Spinal cord (tissue), 10 donors: Measurements from ENCODE around the gene RASGRF2. TPM values are rescaled to one million over a fixed set of nuclear protein-coding genes. Genes with fewer than 3 reads are reported as not detected.
"Not testable (repeated sequence)": the region's sequence is repeated elsewhere in the genome, so short reads cannot be mapped to it uniquely, and the experiment has no call there.

Experiments used
- DNase-seq, 6 donors: peaks; one replicate each; pipeline versions ENCODE4 v3.0.0 to v3.0.0-alpha.2; 2013 to 2015; ENCODE audit warnings: low spot score in 6 of 6, low read depth in 4 of 6
- H3K27ac ChIP-seq: one replicate; pipeline ENCODE4 v1.5.1; 2013; ENCODE audit warnings: low read depth, low read length, control low read depth
- H3K27me3 ChIP-seq: one replicate; pipeline ENCODE4 v1.6.1; 2013; ENCODE audit warnings: low read length; ENCODE audit not compliant: control insufficient read depth, insufficient read depth
- H3K36me3 ChIP-seq: one replicate; pipeline ENCODE4 v1.6.1; 2013; ENCODE audit warnings: low read length; ENCODE audit not compliant: control insufficient read depth, insufficient read depth
- H3K4me1 ChIP-seq: one replicate; pipeline ENCODE4 v1.6.1; 2013; ENCODE audit warnings: low read length; ENCODE audit not compliant: control insufficient read depth, insufficient read depth
- H3K4me3 ChIP-seq: one replicate; pipeline ENCODE4 v1.5.1; 2013; ENCODE audit warnings: low read depth, low read length, control low read depth
- H3K9me3 ChIP-seq: one replicate; pipeline ENCODE4 v1.6.1; 2013; ENCODE audit warnings: low read length; ENCODE audit not compliant: control insufficient read depth, insufficient read depth
- WGBS: methylation state at CpG from one replicate; pipeline ENCODE4 v1.1.5; 2013; ENCODE audit warnings: missing lambda C conversion rate; ENCODE audit not compliant: insufficient coverage; 5-methylcytosine and 5-hydroxymethylcytosine counted together
- polyA plus RNA-seq, 2 donors: library from polyadenylated mRNA; unstranded; fragments of 120-200 nt; gene quantifications; one replicate each; pipeline ENCODE4 v1.2.1, GENCODE V29; 2013; ENCODE audit not compliant: insufficient read length in 2 of 2
- total RNA-seq, 2 donors: library from RNA; depleted of rRNA in 1 of 2; stranded (reverse); fragments of 120-200 nt in 1 of 2; fragments of >200 nt in 1 of 2; gene quantifications; one replicate each; pipeline versions ENCODE4 v1.2.3 to v1.2.4, GENCODE V29; 2013 to 2014
- donor health status: healthy.

The RASGRF2 gene
- total and polyA plus RNA-seq, 4 donors: 10.3 to 21.2 (median 14.6) TPM

DNA sequence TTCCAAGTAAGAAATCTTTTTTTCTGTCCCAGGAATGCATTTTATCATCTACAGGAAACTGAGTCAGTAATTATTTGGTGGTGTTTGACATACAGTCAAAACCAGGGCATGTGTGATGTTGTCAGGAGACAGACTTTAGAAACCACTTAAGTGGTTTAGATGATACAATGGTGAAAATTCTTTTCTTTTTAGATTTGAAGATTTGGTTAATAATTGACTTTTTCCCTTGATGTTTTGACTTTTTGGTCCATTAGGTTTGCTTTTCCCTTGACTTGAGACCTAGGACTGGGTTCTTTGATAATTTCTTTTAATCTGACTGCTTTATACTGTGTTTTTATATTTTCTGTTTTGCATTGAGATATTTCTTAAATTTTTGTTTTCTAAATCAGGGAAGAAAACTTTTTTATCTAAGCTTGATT, 85.2 kb downstream of the RASGRF2 start:
- Histone ChIP-seq H3K36me3 (no peaks in the 10 kb centered on the region), H3K9me3 (no peaks in the 10 kb centered on the region), H3K27ac (no peak overlapping the region), H3K4me1 (no peaks in the 10 kb centered on the region), H3K4me3 (no peak overlapping the region), H3K27me3 (no peaks in the 10 kb centered on the region)
- no peak for DNase-seq

DNA sequence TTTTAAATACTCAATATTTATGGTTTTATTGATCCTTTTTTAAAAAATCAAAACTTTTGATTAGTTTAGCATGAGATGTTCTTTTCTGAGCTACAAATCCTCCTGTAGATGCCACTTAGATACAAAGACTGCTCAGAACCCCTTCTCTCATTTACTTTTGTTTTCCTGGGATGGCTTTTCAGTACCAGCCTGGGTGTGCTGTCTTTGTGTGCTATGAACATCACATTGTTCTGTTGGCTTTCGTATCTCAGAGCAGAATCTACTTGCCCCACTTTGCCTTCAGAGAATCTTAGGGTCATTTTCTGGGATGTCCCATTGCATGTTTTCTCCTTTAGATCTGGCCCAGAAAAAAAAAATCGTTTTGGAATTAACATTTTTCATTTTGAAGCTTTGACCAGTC, 85.9 kb downstream of the RASGRF2 start:
- DNase-seq: no peak
- Histone ChIP-seq H3K9me3 (no peaks in the 10 kb centered on the region), H3K36me3 (no peaks in the 10 kb centered on the region), H3K27me3 (no peaks in the 10 kb centered on the region), H3K4me1 (no peaks in the 10 kb centered on the region), H3K27ac (no peak overlapping the region), H3K4me3 (no peak overlapping the region)
- WGBS: 78% methylated on average over 2 of the region's 2 CpGs

DNA sequence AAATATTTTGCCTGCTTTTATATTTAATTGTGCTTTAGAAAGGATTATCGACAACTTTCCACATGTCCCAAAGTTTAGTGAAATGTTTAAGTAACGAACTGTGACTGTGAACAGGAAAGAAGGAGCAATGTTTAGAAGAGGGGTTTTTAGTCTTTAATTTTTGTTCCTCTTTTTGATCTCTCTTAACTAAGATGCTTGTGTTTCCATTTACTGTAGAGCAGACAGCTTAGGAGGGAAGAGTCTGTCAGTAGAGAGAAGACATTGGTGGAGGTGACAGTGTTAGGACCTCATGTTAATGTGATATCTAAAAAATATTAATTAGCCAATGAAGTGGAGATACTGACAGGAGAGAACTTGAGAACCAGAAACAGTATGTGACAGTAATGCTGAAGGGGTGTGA, 92.2 kb downstream of the RASGRF2 start:
- Histone ChIP-seq H3K27ac (no peak overlapping the region), H3K4me3 (no peak overlapping the region), H3K9me3 (peaks cover 1% of the 10 kb centered on the region), H3K36me3 (no peaks in the 10 kb centered on the region), H3K27me3 (no peaks in the 10 kb centered on the region), H3K4me1 (no peaks in the 10 kb centered on the region)
- WGBS: no CpG with 5 or more reads among the region's 2 CpGs
- no peak for DNase-seq

DNA sequence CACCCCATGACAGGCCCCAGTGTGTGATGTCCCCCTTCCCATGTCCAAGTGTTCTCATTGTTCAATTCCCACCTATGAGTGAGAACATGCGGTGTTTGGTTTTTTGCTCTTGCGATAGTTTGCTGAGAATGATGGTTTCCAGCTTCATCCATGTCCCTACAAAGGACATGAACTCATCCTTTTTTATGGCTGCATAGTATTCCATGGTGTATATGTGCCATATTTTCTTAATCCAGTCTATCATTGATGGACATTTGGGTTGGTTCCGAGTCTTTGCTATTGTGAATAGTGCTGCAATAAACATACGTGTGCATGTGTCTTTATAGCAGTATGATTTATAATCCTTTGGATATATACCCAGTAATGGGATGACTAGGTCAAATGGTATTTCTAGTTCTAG, 93.1 kb downstream of the RASGRF2 start:
- DNase-seq, H3K4me3 ChIP-seq, H3K27ac ChIP-seq, H3K27me3 ChIP-seq, H3K4me1 ChIP-seq, H3K9me3 ChIP-seq, H3K36me3 ChIP-seq: not testable (repeated sequence)
- no CpG with 5 or more reads among the region's 4 CpGs for WGBS

DNA sequence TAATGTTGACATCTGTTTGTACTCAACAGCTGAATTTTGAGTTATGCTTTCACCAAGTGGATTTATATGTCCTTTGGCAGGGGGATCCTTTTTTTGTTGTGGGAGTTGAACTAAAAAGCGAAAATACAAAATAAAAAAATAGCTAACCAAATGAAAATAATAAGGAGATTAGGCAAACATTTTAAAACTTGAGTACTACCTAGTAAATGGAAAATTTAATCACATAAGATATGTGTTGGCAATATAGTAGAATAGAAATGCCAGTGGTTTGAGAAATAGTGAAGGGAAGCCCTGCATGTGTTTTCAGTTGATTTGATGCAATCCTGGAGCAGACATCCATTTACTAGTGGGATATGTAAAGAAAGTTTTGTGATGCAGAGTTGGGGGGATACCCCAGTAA, 98.0 kb downstream of the RASGRF2 start:
- no peak overlapping the region for H3K27ac ChIP-seq
- WGBS: no CpG with 5 or more reads among the region's 1 CpG
- no peak overlapping the region for H3K4me3 ChIP-seq
- H3K36me3 ChIP-seq: no peaks in the 10 kb centered on the region
- no peaks in the 10 kb centered on the region for H3K9me3 ChIP-seq
- no peak for DNase-seq
- H3K27me3 ChIP-seq: no peaks in the 10 kb centered on the region
- H3K4me1 ChIP-seq: no peaks in the 10 kb centered on the region

DNA sequence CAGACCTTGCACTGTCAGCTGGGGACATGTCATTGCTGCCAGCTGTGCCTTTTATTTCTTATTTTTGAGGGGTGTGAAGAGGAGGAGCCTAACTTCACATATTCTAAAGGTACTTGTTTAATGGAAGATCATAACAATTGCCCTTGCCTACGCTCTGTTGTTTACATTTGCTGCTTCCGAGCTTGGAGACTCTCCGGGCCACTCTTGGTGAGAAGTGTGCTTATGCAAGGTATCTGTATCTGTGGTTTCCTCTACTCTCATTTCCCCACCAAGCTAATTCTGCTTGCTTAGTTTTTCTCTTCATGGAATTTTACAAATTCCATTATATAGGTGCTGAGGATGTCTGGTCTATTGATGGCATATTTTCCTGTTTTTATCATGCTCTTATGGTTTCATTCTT, 105.3 kb downstream of the RASGRF2 start:
- Histone ChIP-seq H3K27ac (no peak overlapping the region), H3K9me3 (no peaks in the 10 kb centered on the region), H3K4me1 (no peaks in the 10 kb centered on the region), H3K4me3 (no peak overlapping the region), H3K27me3 (no peaks in the 10 kb centered on the region), H3K36me3 (no peaks in the 10 kb centered on the region)
- WGBS: no CpG with 5 or more reads among the region's 3 CpGs
- DNase-seq: no peak

DNA sequence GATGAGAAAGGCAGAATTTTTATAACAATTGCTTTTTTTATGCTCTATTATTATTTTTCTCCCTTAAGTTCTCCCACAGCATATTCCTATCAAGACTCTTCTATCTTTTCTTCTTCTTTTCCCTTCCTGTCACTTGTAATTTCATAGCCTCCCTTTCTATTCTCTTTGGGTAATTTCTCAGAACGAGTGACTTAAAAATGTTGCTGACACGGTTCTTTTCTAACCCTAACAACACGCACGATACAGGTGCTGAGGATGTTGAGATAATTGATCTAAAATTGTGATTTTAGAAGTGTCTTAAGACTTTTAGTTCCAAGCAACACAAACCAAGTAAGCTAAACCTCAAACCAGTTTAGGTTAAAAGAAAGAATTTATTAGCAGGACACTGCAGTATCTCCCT, 105.9 kb downstream of the RASGRF2 start:
- Histone ChIP-seq H3K36me3 (no peaks in the 10 kb centered on the region), H3K27ac (no peak overlapping the region), H3K4me1 (no peaks in the 10 kb centered on the region), H3K27me3 (no peaks in the 10 kb centered on the region), H3K9me3 (no peaks in the 10 kb centered on the region), H3K4me3 (no peak overlapping the region)
- DNase-seq: no peak
- no CpG with 5 or more reads among the region's 4 CpGs for WGBS

DNA sequence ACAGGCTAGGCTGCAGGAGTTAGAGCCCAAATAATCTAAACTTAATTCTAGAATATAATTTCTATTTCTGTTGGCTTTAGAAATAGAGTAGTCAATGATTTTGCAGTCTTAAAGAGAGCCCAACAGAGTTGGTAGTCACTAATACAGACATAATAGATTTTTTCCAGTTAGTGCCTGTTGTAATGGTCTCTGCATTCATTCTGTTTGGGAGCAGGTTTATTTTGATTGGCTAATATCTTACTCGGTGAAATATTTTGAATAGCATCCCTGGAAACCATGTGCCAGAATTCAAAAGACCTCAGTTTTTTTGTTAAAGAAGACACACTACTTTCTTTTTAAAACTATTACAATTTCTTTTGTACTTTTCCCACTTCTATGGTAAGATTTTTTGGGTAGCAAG, 107.2 kb downstream of the RASGRF2 start:
- no peaks in the 10 kb centered on the region for H3K36me3 ChIP-seq
- no peaks in the 10 kb centered on the region for H3K9me3 ChIP-seq
- H3K4me1 ChIP-seq: no peaks in the 10 kb centered on the region
- no peaks in the 10 kb centered on the region for H3K27me3 ChIP-seq
- no peak overlapping the region for H3K4me3 ChIP-seq
- no peak overlapping the region for H3K27ac ChIP-seq
- no peak for DNase-seq
- no CpG with 5 or more reads among the region's 1 CpG for WGBS

DNA sequence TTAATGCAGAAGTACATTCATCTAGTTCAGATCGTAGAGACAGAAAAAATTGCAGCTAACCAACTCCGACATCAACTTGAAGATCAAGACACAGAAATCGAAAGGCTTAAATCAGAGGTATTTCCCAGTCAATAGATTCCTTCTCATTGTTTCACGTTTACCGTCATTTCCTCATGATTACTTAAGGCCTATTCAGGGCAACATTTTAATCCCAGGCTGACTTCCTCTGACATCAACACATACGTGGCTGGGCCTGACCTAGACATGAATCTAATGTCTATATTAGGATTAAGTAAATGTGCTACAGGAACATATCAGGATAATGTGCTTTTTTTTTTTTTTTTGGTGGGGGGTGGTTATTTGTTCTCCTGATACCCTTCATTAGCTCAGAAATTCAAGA, 107.9 kb downstream of the RASGRF2 start:
- H3K36me3 ChIP-seq: no peaks in the 10 kb centered on the region
- no peaks in the 10 kb centered on the region for H3K27me3 ChIP-seq
- WGBS: 96% methylated on average over 4 of the region's 6 CpGs
- H3K9me3 ChIP-seq: no peaks in the 10 kb centered on the region
- H3K27ac ChIP-seq: no peak overlapping the region
- H3K4me1 ChIP-seq: no peaks in the 10 kb centered on the region
- DNase-seq: no peak
- no peak overlapping the region for H3K4me3 ChIP-seq

DNA sequence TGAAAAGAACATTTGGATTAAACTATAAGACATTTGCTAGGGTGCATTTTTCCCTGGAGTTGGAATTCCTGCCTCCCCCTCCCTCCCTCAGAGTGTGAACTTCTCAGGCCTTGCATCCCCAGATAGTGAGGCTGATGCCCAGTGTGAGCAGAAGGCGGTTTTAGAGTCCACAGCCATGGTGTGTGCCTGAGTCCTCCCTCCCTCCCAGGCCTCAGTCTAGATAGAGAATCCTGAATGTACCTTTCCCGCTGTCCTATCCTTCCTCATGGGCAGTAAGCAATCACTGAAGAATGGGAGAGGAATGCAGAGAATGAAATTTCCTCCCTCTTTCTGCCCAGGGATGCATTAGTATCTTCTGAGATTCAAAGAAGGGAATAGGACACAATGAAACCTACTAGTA, 108.5 kb downstream of the RASGRF2 start:
- H3K36me3 ChIP-seq: no peaks in the 10 kb centered on the region
- DNase-seq: no peak
- no CpG with 5 or more reads among the region's 2 CpGs for WGBS
- H3K4me1 ChIP-seq: no peaks in the 10 kb centered on the region
- no peak overlapping the region for H3K4me3 ChIP-seq
- no peak overlapping the region for H3K27ac ChIP-seq
- no peaks in the 10 kb centered on the region for H3K27me3 ChIP-seq
- no peaks in the 10 kb centered on the region for H3K9me3 ChIP-seq
